DOHH2 (cell line): ENCODE measurements around the gene SMURF2.

Experiments
- EZH2phosphoT487 ChIP-seq: fragments of 200-600 bp; sonication (generic); IDR thresholded peaks from 2 replicates; pipeline ENCODE4 v1.6.1; 2017; ENCODE audit warnings: borderline replicate concordance, mild to moderate bottlenecking, antibody characterized with exemption, low read length, moderate library complexity, mixed read lengths
- TF ChIP-seq, protein P1 (sequence below): fragments of 200-600 bp; sonication (generic); IDR thresholded peaks from one replicate; pipeline ENCODE4 v1.5.1; 2014; ENCODE audit warnings: antibody characterized with exemption, mild to moderate bottlenecking, low read depth, low read length; ENCODE audit not compliant: poor library complexity, severe bottlenecking

DNA sequence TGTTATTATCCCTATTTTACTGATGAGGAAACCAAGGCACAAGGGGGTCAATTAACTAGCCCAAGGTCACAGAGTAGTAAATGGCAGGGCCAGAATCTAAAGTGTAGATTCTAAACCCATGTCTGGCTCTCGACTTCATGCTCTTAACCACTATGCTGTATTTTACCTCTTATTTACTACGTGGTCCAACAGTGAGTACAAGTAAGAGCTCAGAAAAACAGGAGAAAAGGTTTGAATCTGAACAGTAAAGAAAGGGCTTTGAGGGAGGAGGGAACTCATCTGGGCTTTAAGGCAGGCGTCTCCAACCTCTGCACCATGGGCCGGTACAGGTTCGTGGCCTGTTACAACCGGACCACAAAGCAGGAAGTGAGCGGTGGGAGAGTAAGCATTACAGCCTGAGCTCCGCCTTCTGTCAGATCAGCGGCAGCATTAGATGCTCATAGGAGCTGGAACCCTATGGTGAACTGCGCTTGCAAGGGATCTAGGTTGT, 62.9 kb downstream of the SMURF2 start:
- TF ChIP-seq, protein P1, sequence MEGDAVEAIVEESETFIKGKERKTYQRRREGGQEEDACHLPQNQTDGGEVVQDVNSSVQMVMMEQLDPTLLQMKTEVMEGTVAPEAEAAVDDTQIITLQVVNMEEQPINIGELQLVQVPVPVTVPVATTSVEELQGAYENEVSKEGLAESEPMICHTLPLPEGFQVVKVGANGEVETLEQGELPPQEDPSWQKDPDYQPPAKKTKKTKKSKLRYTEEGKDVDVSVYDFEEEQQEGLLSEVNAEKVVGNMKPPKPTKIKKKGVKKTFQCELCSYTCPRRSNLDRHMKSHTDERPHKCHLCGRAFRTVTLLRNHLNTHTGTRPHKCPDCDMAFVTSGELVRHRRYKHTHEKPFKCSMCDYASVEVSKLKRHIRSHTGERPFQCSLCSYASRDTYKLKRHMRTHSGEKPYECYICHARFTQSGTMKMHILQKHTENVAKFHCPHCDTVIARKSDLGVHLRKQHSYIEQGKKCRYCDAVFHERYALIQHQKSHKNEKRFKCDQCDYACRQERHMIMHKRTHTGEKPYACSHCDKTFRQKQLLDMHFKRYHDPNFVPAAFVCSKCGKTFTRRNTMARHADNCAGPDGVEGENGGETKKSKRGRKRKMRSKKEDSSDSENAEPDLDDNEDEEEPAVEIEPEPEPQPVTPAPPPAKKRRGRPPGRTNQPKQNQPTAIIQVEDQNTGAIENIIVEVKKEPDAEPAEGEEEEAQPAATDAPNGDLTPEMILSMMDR: no peak
- no peak for TF ChIP-seq EZH2phosphoT487
